ENCODE results near the gene MAD1L1.

DNA sequence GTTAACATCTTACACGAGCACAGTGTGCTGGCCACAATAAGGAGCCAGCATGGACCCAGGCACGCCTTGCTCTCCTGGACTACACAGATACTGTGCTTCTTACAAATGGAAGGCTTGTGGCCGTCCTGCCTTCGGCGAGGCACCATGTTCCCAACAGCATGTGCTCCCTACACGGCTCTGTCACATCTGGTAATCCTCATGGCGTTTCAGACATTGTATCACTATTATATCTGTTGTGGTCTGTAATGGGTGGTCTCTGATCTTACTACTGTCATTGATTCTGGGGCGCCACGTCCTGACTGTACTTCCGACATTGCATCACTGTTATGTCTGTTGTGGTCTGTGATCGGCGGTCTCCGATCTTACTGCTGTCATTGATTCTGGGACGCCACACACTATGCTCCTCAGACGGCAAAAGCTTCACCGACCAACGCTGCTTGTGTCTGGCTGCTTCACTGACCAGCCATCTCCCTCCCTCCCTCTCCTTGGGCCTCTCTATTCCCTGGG lies 195.4 kb downstream of the MAD1L1 start:
- TF ChIP-seq, protein P1, sequence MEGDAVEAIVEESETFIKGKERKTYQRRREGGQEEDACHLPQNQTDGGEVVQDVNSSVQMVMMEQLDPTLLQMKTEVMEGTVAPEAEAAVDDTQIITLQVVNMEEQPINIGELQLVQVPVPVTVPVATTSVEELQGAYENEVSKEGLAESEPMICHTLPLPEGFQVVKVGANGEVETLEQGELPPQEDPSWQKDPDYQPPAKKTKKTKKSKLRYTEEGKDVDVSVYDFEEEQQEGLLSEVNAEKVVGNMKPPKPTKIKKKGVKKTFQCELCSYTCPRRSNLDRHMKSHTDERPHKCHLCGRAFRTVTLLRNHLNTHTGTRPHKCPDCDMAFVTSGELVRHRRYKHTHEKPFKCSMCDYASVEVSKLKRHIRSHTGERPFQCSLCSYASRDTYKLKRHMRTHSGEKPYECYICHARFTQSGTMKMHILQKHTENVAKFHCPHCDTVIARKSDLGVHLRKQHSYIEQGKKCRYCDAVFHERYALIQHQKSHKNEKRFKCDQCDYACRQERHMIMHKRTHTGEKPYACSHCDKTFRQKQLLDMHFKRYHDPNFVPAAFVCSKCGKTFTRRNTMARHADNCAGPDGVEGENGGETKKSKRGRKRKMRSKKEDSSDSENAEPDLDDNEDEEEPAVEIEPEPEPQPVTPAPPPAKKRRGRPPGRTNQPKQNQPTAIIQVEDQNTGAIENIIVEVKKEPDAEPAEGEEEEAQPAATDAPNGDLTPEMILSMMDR (IDR thresholded peaks at IDR 0.05; ENCODE audit: borderline replicate concordance, extremely low read depth, low read length, poor library complexity, severe bottlenecking), result no peak
- TF ChIP-seq EZH2 (IDR thresholded peaks at IDR 0.05; ENCODE audit: borderline replicate concordance, low read depth, low read length, severe bottlenecking), result no peak

All from DND-41 (cell line).